ENCODE measurements around the gene LAIR1. TPM values are rescaled to one million over a fixed set of nuclear protein-coding genes. Genes with fewer than 3 reads are reported as not detected.

LAIR1 gene
- total RNA-seq, 1 donor from 2014 or later: 30.5 TPM

GRCh38 chr19:54352041-54352440, 12.7 kb downstream of the LAIR1 start:
- ATAC-seq (ENCODE audit: low read depth): peak; percentile 78

GRCh38 chr19:54351474-54351873, 13.3 kb downstream of the LAIR1 start:
- no peak for TF ChIP-seq CTCF (IDR thresholded peaks at IDR 0.05)

More at GRCh38 chr19:54352041-54352440, 12.7 kb downstream of the LAIR1 start:
- peaks cover 4% of the 10 kb centered on the region for H3K27me3 Mint-ChIP-seq
- CTCF ChIA-PET: interaction anchor here (1.1 to 7.7 kb wide), 4 partner anchors 14 to 40 kb away, joined by 3 to 82 read pairs (median 18); no protein-coding TSS in a partner anchor
- H3K36me3 Mint-ChIP-seq (ENCODE audit: low read depth): peaks cover 21% of the 10 kb centered on the region
- no peak for TF ChIP-seq CTCF (IDR thresholded peaks at IDR 0.05)
- H3K4me1 Mint-ChIP-seq: peaks cover 62% of the 10 kb centered on the region
- intact Hi-C loops (cut with micrococcal nuclease): no loop called here
- H3K27ac Mint-ChIP-seq: peak overlapping the region; percentile 83
- POLR2A ChIA-PET: interaction anchor here (0.6 to 1.1 kb wide), 3 partner anchors 25 to 49 kb away, joined by 3 to 6 read pairs (median 4); no protein-coding TSS in a partner anchor
- peak overlapping the region; percentile 36 for H3K4me3 Mint-ChIP-seq
- no peaks in the 10 kb centered on the region for H3K9me3 Mint-ChIP-seq
- no peak for DNase-seq

GRCh38 chr19:54345938-54346386, 18.8 kb downstream of the LAIR1 start:
- peak; percentile 42 for DNase-seq
- peaks cover 89% of the 10 kb centered on the region for H3K4me1 Mint-ChIP-seq
- ChIA-PET CTCF (interaction anchor here (1.1 to 1.4 kb wide), 4 partner anchors 16 to 24 kb away, joined by 3 to 5 read pairs (median 4); no protein-coding TSS in a partner anchor), POLR2A (interaction anchor here (0.6 to 3.8 kb wide), 16 partner anchors 8 to 187 kb away, joined by 3 to 21 read pairs (median 6); partner anchors contain the start of genes LAIR1, LENG1 and LILRA5)
- ATAC-seq (ENCODE audit: low read depth): peak; percentile 94
- peaks cover 4% of the 10 kb centered on the region for H3K27me3 Mint-ChIP-seq
- TF ChIP-seq CTCF (IDR thresholded peaks at IDR 0.05): no peak
- peaks cover 1% of the 10 kb centered on the region for H3K36me3 Mint-ChIP-seq (ENCODE audit: low read depth)
- H3K27ac Mint-ChIP-seq: peak overlapping the region; percentile 91
- H3K9me3 Mint-ChIP-seq: no peaks in the 10 kb centered on the region
- H3K4me3 Mint-ChIP-seq: peak overlapping the region; percentile 81
- intact Hi-C loops (cut with micrococcal nuclease): no loop called here

More at GRCh38 chr19:54351474-54351873, 13.3 kb downstream of the LAIR1 start:
- intact Hi-C loops (cut with micrococcal nuclease): loop anchor here (1.0 kb wide), 1 partner anchor 12 kb away; the partner anchor contains the start of gene LILRA4
- H3K27me3 Mint-ChIP-seq: peaks cover 4% of the 10 kb centered on the region
- POLR2A ChIA-PET: interaction anchor here (0.6 to 1.4 kb wide), 4 partner anchors 21 to 33 kb away, joined by 3 to 6 read pairs (median 3); no protein-coding TSS in a partner anchor
- DNase-seq (no peak), ATAC-seq (ENCODE audit: low read depth) (no peak)
- CTCF ChIA-PET: interaction anchor here (1.0 to 7.7 kb wide), 2 partner anchors 26 to 27 kb away, joined by 3 to 82 read pairs; no protein-coding TSS in a partner anchor
- peak overlapping the region; percentile 36 for H3K4me3 Mint-ChIP-seq
- no peaks in the 10 kb centered on the region for H3K9me3 Mint-ChIP-seq
- peak overlapping the region; percentile 83 for H3K27ac Mint-ChIP-seq
- H3K36me3 Mint-ChIP-seq (ENCODE audit: low read depth): peaks cover 16% of the 10 kb centered on the region
- peaks cover 68% of the 10 kb centered on the region for H3K4me1 Mint-ChIP-seq

GRCh38 chr19:54343868-54344267, 20.9 kb downstream of the LAIR1 start:
- Mint-ChIP-seq H3K27me3 (peaks cover 2% of the 10 kb centered on the region), H3K4me3 (peak overlapping the region; percentile 15), H3K27ac (peak overlapping the region; percentile 72), H3K9me3 (no peaks in the 10 kb centered on the region), H3K4me1 (peaks cover 98% of the 10 kb centered on the region), H3K36me3 (ENCODE audit: low read depth) (peaks cover 1% of the 10 kb centered on the region)
- intact Hi-C loops (cut with micrococcal nuclease): no loop called here
- DNase-seq (no peak), ATAC-seq (ENCODE audit: low read depth) (no peak)
- CTCF ChIA-PET: no interaction called here
- no peak for TF ChIP-seq CTCF (IDR thresholded peaks at IDR 0.05)
- POLR2A ChIA-PET: interaction anchor here (3.8 kb wide), 1 partner anchor 10 kb away, joined by 21 read pairs; no protein-coding TSS in a partner anchor

GRCh38 chr19:54341295-54341694, 23.4 kb downstream of the LAIR1 start:
- DNase-seq: no peak
- no peak for ATAC-seq (ENCODE audit: low read depth)
- ChIA-PET CTCF (interaction anchor here (0.9 kb wide), 1 partner anchor 11 kb away, joined by 4 read pairs; no protein-coding TSS in a partner anchor), POLR2A (interaction anchor here (0.6 to 4.3 kb wide), 4 partner anchors 9 to 106 kb away, joined by 3 to 21 read pairs (median 8); no protein-coding TSS in a partner anchor)
- H3K9me3 Mint-ChIP-seq: no peaks in the 10 kb centered on the region
- peaks cover 90% of the 10 kb centered on the region for H3K4me1 Mint-ChIP-seq
- peaks cover 5% of the 10 kb centered on the region for H3K36me3 Mint-ChIP-seq (ENCODE audit: low read depth)
- H3K4me3 Mint-ChIP-seq: no peak overlapping the region
- TF ChIP-seq CTCF (IDR thresholded peaks at IDR 0.05): no peak
- H3K27ac Mint-ChIP-seq: peak overlapping the region; percentile 19
- intact Hi-C loops (cut with micrococcal nuclease): no loop called here
- no peaks in the 10 kb centered on the region for H3K27me3 Mint-ChIP-seq
